ENCODE measurements around the gene MTAP.

DNA sequence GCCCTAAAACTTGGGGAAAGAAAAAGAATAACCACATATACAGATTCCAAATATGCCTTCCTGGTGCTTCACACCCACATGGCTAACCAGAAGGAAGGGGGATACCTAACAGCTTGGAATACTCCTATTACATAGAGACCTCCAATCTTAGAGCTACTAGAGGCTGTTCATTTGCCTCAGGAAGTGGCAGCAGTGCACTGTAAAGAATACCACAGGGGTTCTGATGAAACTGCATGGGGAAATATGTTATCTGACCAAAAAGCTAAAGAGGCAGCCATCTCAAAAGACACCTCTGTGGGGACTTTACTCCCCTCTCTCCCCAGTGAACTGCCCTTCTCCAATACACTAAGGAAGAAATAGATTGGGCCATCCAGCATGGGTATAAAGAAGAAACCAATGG, 125.3 kb downstream of the MTAP start:
- TF ChIP-seq CTCF (IDR thresholded peaks at IDR 0.05; ENCODE audit: low read length) = no peak
- no peak for TF ChIP-seq EZH2 (optimal IDR thresholded peaks at IDR 0.05; ENCODE audit: low read depth, low read length)
- TF ChIP-seq EZH2phosphoT487 (IDR thresholded peaks at IDR 0.05; ENCODE audit: low read length) = no peak

Data from MM.1S (cell line).